Prostate gland (tissue), 2 donors: ENCODE measurements around the gene HS1BP3. TPM values are rescaled to one million over a fixed set of nuclear protein-coding genes. Genes with fewer than 3 reads are reported as not detected.

Source experiments
- DNase-seq: peaks from one replicate; pipeline ENCODE4 v3.0.0-alpha.2; 2019; ENCODE audit warnings: low spot score
- H3K27ac ChIP-seq, 2 donors: fragments of 200-600 bp; sonication (generic); 2 replicates each; pipeline ENCODE4 v1.5.1; 2017 to 2019
- H3K27me3 ChIP-seq: fragments of 200-600 bp; sonication (generic); replicated peaks from 2 replicates; pipeline ENCODE4 v1.5.1; 2019; ENCODE audit not compliant: insufficient read depth
- H3K36me3 ChIP-seq, 2 donors: fragments of 200-600 bp; sonication (generic); 1 replicate in 1 of 2; 2 replicates in 1 of 2; pipeline versions ENCODE4 v1.5.1 to v1.8.1; 2017 to 2019
- H3K4me1 ChIP-seq: fragments of 200-600 bp; sonication (generic); replicated peaks from 2 replicates; pipeline ENCODE4 v1.5.1; 2019
- H3K4me3 ChIP-seq, 2 donors: fragments of 200-600 bp; sonication (generic); 2 replicates each; pipeline ENCODE4 v1.5.1; 2017 to 2019
- H3K9me3 ChIP-seq: fragments of 200-600 bp; sonication (generic); 2 replicates; pipeline ENCODE4 v1.5.1; 2017
- POLR2A ChIP-seq: fragments of 450-650 bp; IDR thresholded peaks from one replicate; pipeline ENCODE4 v1.6.1; 2016; ENCODE audit warnings: antibody characterized with exemption, mild to moderate bottlenecking
- POLR2AphosphoS5 ChIP-seq: sonication (generic); formaldehyde crosslinking; IDR thresholded peaks from one replicate; pipeline ENCODE4 v1.6.1; 2017; ENCODE audit warnings: antibody characterized with exemption
- WGBS: methylation state at CpG from one replicate; pipeline ENCODE4 v1.1.5; 2018; 5-methylcytosine and 5-hydroxymethylcytosine counted together
- intact Hi-C: fragments of 100-400 bp; cut with DNase I; formaldehyde crosslinking; loops from one replicate; pipeline ENCODE4 v1.14.2; 2022
- total RNA-seq, 2 donors: library from RNA; depleted of rRNA; stranded (reverse); fragments of >200 nt; gene quantifications; one replicate each; pipeline ENCODE4 v1.1.0, GENCODE V29; 2016
- TF ChIP-seq, protein P1 (sequence below), 4 experiments: fragments of 200-600 bp in 2 of 4; fragments of 450-650 bp in 2 of 4; sonication (generic) in 2 of 4; IDR thresholded peaks; 1 replicate in 3 of 4; 2 replicates in 1 of 4; pipeline ENCODE4 v1.5.1; 2016 to 2019; ENCODE audit warnings: antibody characterized with exemption in 4 of 4, mild to moderate bottlenecking in 2 of 4, moderate library complexity in 2 of 4

Gene HS1BP3
- total RNA-seq, 2 donors from 2014 or later, result 29.9 to 39.4 TPM

DNA sequence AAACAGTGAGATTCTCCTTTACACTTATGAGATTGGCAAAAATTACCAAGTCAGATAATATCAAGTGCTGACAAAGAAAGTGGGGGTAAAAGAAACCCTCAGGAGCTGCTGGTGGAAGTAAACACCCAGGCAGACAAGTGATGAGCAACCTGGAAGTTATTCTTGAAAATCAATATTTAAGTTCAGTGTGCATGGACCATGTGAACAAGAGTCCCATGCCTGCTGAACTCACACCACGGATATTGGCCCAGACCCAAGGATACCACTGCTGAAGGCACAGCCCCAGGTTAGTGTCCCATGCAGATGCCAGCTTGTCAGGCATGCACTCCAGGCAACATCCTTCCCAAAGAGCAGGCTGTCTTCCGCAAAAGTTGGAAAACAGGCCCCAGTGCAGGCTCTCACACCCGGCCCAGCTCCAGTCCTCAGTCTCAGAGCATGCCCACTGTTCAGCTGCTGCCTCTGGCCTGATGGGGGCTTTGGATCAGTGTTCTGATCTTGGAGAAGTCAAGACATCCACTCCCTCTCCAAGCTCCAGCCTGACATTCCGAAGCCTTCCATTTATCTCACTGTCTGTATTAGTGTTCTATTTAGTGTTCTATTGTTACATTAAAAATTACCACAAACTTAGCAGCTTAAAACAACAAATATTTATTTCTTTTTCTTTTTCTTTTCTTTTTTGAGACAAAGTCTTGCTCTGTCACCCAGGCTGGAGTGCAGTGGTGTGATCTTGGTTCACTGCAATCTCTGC is 70.0 kb downstream of the HS1BP3 start:
- TF ChIP-seq POLR2AphosphoS5, result no peak
- no peak for TF ChIP-seq POLR2A
- TF ChIP-seq, protein P1, sequence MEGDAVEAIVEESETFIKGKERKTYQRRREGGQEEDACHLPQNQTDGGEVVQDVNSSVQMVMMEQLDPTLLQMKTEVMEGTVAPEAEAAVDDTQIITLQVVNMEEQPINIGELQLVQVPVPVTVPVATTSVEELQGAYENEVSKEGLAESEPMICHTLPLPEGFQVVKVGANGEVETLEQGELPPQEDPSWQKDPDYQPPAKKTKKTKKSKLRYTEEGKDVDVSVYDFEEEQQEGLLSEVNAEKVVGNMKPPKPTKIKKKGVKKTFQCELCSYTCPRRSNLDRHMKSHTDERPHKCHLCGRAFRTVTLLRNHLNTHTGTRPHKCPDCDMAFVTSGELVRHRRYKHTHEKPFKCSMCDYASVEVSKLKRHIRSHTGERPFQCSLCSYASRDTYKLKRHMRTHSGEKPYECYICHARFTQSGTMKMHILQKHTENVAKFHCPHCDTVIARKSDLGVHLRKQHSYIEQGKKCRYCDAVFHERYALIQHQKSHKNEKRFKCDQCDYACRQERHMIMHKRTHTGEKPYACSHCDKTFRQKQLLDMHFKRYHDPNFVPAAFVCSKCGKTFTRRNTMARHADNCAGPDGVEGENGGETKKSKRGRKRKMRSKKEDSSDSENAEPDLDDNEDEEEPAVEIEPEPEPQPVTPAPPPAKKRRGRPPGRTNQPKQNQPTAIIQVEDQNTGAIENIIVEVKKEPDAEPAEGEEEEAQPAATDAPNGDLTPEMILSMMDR (IDR thresholded peaks at IDR 0.05), result no peak
- WGBS, result 90% methylated on average over 4 of the region's 4 CpGs
- Histone ChIP-seq H3K27ac (peak overlapping the region in 1 of 2 donors; percentile 10), H3K9me3 (no peaks in the 10 kb centered on the region), H3K36me3 (no peaks in the 10 kb centered on the region), H3K4me3 (no peak overlapping the region), H3K27me3 (no peaks in the 10 kb centered on the region), H3K4me1 (no peaks in the 10 kb centered on the region)
- intact Hi-C loops, result no loop called here
- no peak for DNase-seq

DNA sequence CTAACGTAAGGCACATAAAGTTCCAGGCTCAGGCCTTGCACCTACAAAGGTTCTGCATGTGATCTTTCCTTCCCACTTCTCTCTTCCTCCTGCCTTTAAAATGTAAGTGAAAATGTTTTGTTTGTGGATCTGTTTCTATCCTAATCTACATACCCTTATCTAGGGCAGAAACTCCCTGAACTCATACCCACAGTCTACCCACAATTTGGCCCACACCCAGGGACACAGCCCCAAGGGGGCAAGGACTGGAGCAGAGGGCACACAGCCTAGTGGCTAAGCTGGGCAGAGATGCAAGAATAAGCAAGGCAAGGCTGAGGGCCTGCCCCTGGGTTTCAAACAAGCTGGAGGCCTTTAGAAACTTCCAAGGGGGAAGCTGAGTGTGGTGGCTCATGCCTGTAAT is 71.0 kb downstream of the HS1BP3 start:
- intact Hi-C loops, result loop anchor here (5.0 kb wide), 1 partner anchor 43 kb away; no protein-coding TSS in a partner anchor
- H3K4me3 ChIP-seq, result no peak overlapping the region

DNA sequence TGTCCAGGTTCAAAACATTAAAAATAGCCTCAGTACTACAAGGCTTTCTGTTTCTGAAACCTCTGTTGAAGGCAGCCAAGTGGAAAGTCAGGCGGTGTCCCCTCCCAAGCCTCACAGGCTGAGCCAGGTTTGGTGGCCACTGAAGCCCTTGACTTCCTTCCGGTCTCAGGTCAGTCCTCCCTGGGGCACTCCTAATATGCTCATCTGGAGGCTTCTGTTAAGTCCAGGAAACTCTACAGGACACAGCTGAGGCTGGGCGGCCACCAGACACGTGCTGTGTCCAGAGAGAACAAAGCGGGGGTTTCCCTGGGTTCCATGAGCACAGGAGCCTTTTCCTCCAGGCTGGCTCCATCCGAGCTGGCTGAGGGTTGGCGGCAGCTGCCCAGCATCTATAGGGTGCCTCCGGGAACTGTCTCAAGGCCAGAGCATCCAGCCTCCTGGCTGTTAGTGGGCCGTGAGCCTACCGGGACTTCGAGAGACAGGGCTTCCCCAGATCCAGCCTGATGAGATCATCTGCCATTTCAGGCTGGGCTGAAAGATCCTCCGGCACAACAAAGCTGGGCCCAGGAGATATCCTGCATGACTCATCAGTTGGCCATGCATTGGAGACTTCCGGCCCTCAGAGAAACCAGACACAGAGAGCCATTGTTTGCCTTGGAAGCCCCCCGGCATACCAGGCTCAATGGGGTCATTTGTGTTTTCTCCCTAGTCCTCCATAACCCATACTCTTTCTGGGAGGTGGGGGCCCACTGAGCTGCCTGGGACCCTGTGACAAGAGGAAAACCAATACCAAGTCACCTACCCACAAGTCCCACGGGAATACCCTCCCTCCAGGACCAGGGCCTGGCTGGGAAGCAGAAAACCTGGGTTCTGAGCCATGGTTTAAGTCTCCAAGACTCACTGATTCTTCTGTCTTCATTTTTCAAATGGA is 71.7 kb downstream of the HS1BP3 start:
- peak overlapping the region; percentile 70 to 73 for H3K27ac ChIP-seq
- H3K9me3 ChIP-seq, result no peaks in the 10 kb centered on the region
- no peaks in the 10 kb centered on the region for H3K27me3 ChIP-seq
- TF ChIP-seq, protein P1 (IDR thresholded peaks at IDR 0.05), result no peak
- TF ChIP-seq POLR2AphosphoS5, result peak; percentile 44
- peak; percentile 48 for DNase-seq
- WGBS, result 38% methylated on average over 15 of the region's 15 CpGs
- intact Hi-C loops, result loop anchor here (5.0 kb wide), 1 partner anchor 42 kb away; no protein-coding TSS in a partner anchor
- H3K36me3 ChIP-seq, result no peaks in the 10 kb centered on the region
- no peak overlapping the region for H3K4me3 ChIP-seq
- no peaks in the 10 kb centered on the region for H3K4me1 ChIP-seq

More for the DNA sequence above, 71.0 kb downstream of the HS1BP3 start:
- Histone ChIP-seq H3K9me3 (no peaks in the 10 kb centered on the region), H3K27me3 (no peaks in the 10 kb centered on the region), H3K36me3 (no peaks in the 10 kb centered on the region), H3K4me1 (no peaks in the 10 kb centered on the region), H3K27ac (peak overlapping the region; percentile 70 to 73)
- DNase-seq, result no peak
- 83% methylated on average over 1 of the region's 1 CpG for WGBS
- no peak for TF ChIP-seq POLR2A

DNA sequence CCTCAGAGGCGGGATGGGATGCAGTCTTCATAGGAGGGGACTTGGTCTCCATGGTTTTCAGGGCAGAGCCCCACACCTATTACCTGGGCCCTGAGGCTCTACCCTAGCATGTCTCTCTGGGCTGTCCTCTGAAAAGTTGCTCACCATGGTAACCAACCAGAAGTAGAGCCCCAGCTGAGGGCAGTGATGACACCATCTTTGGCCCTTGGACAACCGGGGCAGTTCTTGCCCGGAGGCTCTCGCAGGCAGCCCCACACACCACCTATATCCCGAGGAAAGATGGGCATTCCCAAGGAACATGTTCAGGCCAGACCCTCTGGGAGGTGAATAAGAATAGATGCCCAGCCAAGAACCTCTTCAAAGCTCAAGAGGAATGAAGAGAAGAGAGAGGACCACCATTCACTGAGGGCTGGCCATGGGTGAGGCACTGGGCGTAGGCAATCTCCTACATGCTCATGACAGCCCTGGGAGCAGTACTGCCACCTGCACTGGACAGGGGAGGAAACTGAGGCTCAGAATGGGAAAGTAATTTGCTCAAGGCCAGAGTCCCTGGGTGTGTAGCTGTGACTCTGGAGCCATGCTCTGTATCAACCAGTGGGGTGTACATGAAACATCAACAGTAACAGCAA is 72.5 kb downstream of the HS1BP3 start:
- H3K9me3 ChIP-seq, result no peaks in the 10 kb centered on the region
- no peaks in the 10 kb centered on the region for H3K27me3 ChIP-seq
- DNase-seq, result no peak
- H3K36me3 ChIP-seq, result no peaks in the 10 kb centered on the region
- WGBS, result 67% methylated on average over 6 of the region's 6 CpGs
- no peaks in the 10 kb centered on the region for H3K4me1 ChIP-seq
- H3K27ac ChIP-seq, result peak overlapping the region; percentile 70 to 73
- intact Hi-C loops, result loop anchor here (5.0 kb wide), 1 partner anchor 41 kb away; no protein-coding TSS in a partner anchor
- H3K4me3 ChIP-seq, result no peak overlapping the region
- TF ChIP-seq, protein P1 (IDR thresholded peaks at IDR 0.05), result no peak
- TF ChIP-seq POLR2AphosphoS5 (no peak), POLR2A (no peak)
